IMR-90 (cell line): ENCODE measurements around the gene ACYP1. TPM values are rescaled to one million over a fixed set of nuclear protein-coding genes. Genes with fewer than 3 reads are reported as not detected.

ENCODE experiments used
- ATAC-seq: fragments of 200-7000 bp; cut with Tn5 transposase; 2 replicates; pipeline ENCODE4 v1.9.1; 2020; ENCODE audit warnings: low read depth, mild to moderate bottlenecking, moderate library complexity
- BruUV-seq: library from RNA; stranded (reverse); fragments of 400-500 nt; replicated peaks from 2 replicates; lab custom pipeline; 2021; lab: Mats Ljungman, UMichigan
- CTCF ChIA-PET: fragments of 300-600 bp; formaldehyde crosslinking; extraction: SDS; loops from one replicate; lab custom pipeline; 2021; ENCODE audit warnings: antibody characterized with exemption; lab: Yijun Ruan, JAX
- POLR2A ChIA-PET: fragments of 300-600 bp; sonication (Branson Sonifier 250); formaldehyde crosslinking; loops from one replicate; lab custom pipeline; 2022; ENCODE audit warnings: antibody characterized with exemption; ENCODE audit not compliant: unreplicated experiment; lab: Charles Lee
- DNase-seq: peaks from one replicate; pipeline ENCODE4 v3.0.0; 2013
- H2AFZ ChIP-seq: replicated peaks from 2 replicates; pipeline ENCODE3; 2013; ENCODE audit warnings: low read length, mild to moderate bottlenecking; ENCODE audit not compliant: poor library complexity
- H2AK5ac ChIP-seq: 2 replicates; pipeline ENCODE4 v1.6.1; 2013; ENCODE audit warnings: low read depth, low read length, inconsistent platforms
- H2AK9ac ChIP-seq: replicated peaks from 2 replicates; pipeline ENCODE3; 2013; ENCODE audit warnings: mild to moderate bottlenecking, low read depth, low read length, moderate library complexity; ENCODE audit not compliant: poor library complexity
- H2BK120ac ChIP-seq: 2 replicates; pipeline ENCODE4 v1.6.1; 2013; ENCODE audit warnings: low read depth, low read length, inconsistent platforms
- H2BK15ac ChIP-seq: 3 replicates; pipeline ENCODE4 v1.6.1; 2013; ENCODE audit warnings: low read depth, low read length, inconsistent platforms
- H2BK20ac ChIP-seq: 2 replicates; pipeline ENCODE4 v1.6.1; 2013; ENCODE audit warnings: low read depth, mild to moderate bottlenecking, inconsistent platforms, low read length, moderate library complexity
- H2BK5ac ChIP-seq: 2 replicates; pipeline ENCODE4 v1.6.1; 2013; ENCODE audit warnings: mild to moderate bottlenecking, low read depth, low read length, inconsistent platforms; ENCODE audit not compliant: poor library complexity, severe bottlenecking
- H3K14ac ChIP-seq: replicated peaks from 2 replicates; pipeline ENCODE4 v1.6.1; 2013; ENCODE audit warnings: low read depth, low read length, inconsistent platforms
- H3K18ac ChIP-seq: 2 replicates; pipeline ENCODE4 v1.6.1; 2013; ENCODE audit warnings: low read depth, low read length, control low read depth
- H3K23ac ChIP-seq: 2 replicates; pipeline ENCODE4 v1.6.1; 2013; ENCODE audit warnings: low read depth, low read length, inconsistent platforms
- H3K27ac ChIP-seq: 2 replicates; pipeline ENCODE4 v1.5.1; 2013; ENCODE audit warnings: mild to moderate bottlenecking, control low read depth, low read length; ENCODE audit not compliant: insufficient read depth
- H3K27me3 ChIP-seq: 2 replicates; pipeline ENCODE4 v1.6.1; 2013; ENCODE audit warnings: low read length; ENCODE audit not compliant: control insufficient read depth, insufficient read depth
- H3K36me3 ChIP-seq: 2 replicates; pipeline ENCODE4 v1.6.1; 2013; ENCODE audit warnings: low read length, mixed read lengths; ENCODE audit not compliant: control insufficient read depth, insufficient read depth
- H3K4ac ChIP-seq: 2 replicates; pipeline ENCODE4 v1.6.1; 2013; ENCODE audit warnings: low read depth, low read length, inconsistent platforms
- H3K4me1 ChIP-seq: 2 replicates; pipeline ENCODE4 v1.6.1; 2013; ENCODE audit warnings: low read length, mixed read lengths; ENCODE audit not compliant: control insufficient read depth, insufficient read depth
- H3K4me2 ChIP-seq: 2 replicates; pipeline ENCODE4 v1.6.1; 2013; ENCODE audit warnings: low read depth, mild to moderate bottlenecking, control low read depth, low read length, moderate library complexity
- H3K4me3 ChIP-seq: 2 replicates; pipeline ENCODE4 v1.5.1; 2013; ENCODE audit warnings: low read depth, mild to moderate bottlenecking, control low read depth, low read length, moderate library complexity; ENCODE audit not compliant: insufficient read depth
- H3K56ac ChIP-seq: 2 replicates; pipeline ENCODE4 v1.6.1; 2013; ENCODE audit warnings: low read length, inconsistent platforms; ENCODE audit not compliant: insufficient read depth; ENCODE audit errors: extremely low read depth
- H3K79me1 ChIP-seq, 2 experiments: 2 replicates each; pipeline ENCODE4 v1.6.1; 2013; ENCODE audit warnings: low read length in 2 of 2, inconsistent platforms in 1 of 2, low read depth in 1 of 2
- H3K9ac ChIP-seq: 2 replicates; pipeline ENCODE4 v1.6.1; 2013; ENCODE audit warnings: low read depth, low read length, control low read depth
- H3K9me1 ChIP-seq: 2 replicates; pipeline ENCODE4 v1.6.1; 2013; ENCODE audit warnings: low read length, inconsistent platforms; ENCODE audit not compliant: insufficient read depth
- H3K9me3 ChIP-seq: 2 replicates; pipeline ENCODE4 v1.6.1; 2013; ENCODE audit warnings: low read length; ENCODE audit not compliant: control insufficient read depth, insufficient read depth
- H4K20me1 ChIP-seq: 2 replicates; pipeline ENCODE4 v1.6.1; 2013; ENCODE audit warnings: low read length, inconsistent platforms; ENCODE audit not compliant: insufficient read depth
- H4K5ac ChIP-seq: 2 replicates; pipeline ENCODE4 v1.6.1; 2013; ENCODE audit warnings: mild to moderate bottlenecking, low read depth, low read length, control low read depth
- H4K8ac ChIP-seq, 2 experiments: 2 replicates each; pipeline ENCODE4 v1.6.1; 2013; ENCODE audit warnings: low read depth in 2 of 2, low read length in 2 of 2, control low read depth in 1 of 2, inconsistent platforms in 1 of 2
- H4K91ac ChIP-seq: 2 replicates; pipeline ENCODE4 v1.6.1; 2013; ENCODE audit warnings: low read depth, low read length, inconsistent platforms; ENCODE audit not compliant: insufficient read depth
- FOS ChIP-seq: fragments of 150-350 bp; IDR thresholded peaks from 2 replicates; pipeline ENCODE4 v1.6.1; 2016; ENCODE audit warnings: low read depth, low read length
- RFX5 ChIP-seq: IDR thresholded peaks from 2 replicates; pipeline ENCODE4 v1.8.0; 2012; ENCODE audit warnings: low read depth, mild to moderate bottlenecking, low read length, moderate library complexity
- WGBS, 2 experiments: methylation state at CpG; one replicate each; pipeline versions ENCODE4 v1.1.5 to v1.1.7; 2013; ENCODE audit warnings: missing lambda C conversion rate in 2 of 2; ENCODE audit not compliant: insufficient read length in 1 of 2; ENCODE audit errors: extremely low coverage in 2 of 2; 5-methylcytosine and 5-hydroxymethylcytosine counted together
- dilution Hi-C: fragments of 300-500 bp; cut with HindIII; formaldehyde crosslinking; loops from one replicate; pipeline ENCODE4 v1.14.3; 2018; ENCODE audit warnings: low sequenced_read_pairs; ENCODE audit not compliant: unreplicated experiment
- in situ Hi-C: fragments of 300-500 bp; cut with MboI; formaldehyde crosslinking; loops from 3 replicates; pipeline ENCODE4 v1.14.3; 2019; ENCODE audit warnings: low sequenced_read_pairs, inconsistent platforms, mixed read lengths
- intact Hi-C: fragments of 100-400 bp; cut with micrococcal nuclease; formaldehyde crosslinking; loops from 2 replicates; pipeline ENCODE4 v1.10.0; 2022
- polyA plus RNA-seq, 3 experiments: library from polyadenylated mRNA; depleted of rRNA; stranded (reverse); fragments of >200 nt; gene quantifications; 2 replicates each; pipeline ENCODE4 v1.2.3, GENCODE V29; 2012; ENCODE audit warnings: low replicate concordance in 1 of 3
- total RNA-seq: library from RNA; depleted of rRNA; stranded (reverse); fragments of >200 nt; gene quantifications from 2 replicates; pipeline ENCODE4 v1.2.3, GENCODE V29; 2012

The ACYP1 gene
- total and polyA plus RNA-seq, 2 of the 4 experiments (the other 2 are of a cell fraction) = 4.1 to 24.0 TPM

- H2AK9ac ChIP-seq = no peak overlapping the region
- H2BK15ac ChIP-seq = no peak overlapping the region
- H3K4ac ChIP-seq = no peak overlapping the region
- BruUV-seq = no TSS peak
- ATAC-seq (peak; percentile 28), DNase-seq (peak; percentile 45)
- no peaks in the 10 kb centered on the region for H3K36me3 ChIP-seq
- intact Hi-C loops (no loop called here), in situ Hi-C loops (no loop called here), dilution Hi-C loops (no loop called here)
- no peaks in the 10 kb centered on the region for H3K9me3 ChIP-seq
- ChIA-PET CTCF (no interaction called here), POLR2A (no interaction called here)
- no peak overlapping the region for H3K56ac ChIP-seq
- 71% methylated on average over 1 of the region's 3 CpGs; no CpG with 5 or more reads in 1 of the 2 experiments for WGBS, 2 experiments
- no peak overlapping the region for H3K27ac ChIP-seq
- peaks cover 14% of the 10 kb centered on the region for H3K4me1 ChIP-seq
- H2BK120ac ChIP-seq = no peak overlapping the region
- H2AFZ ChIP-seq = no peak overlapping the region
- H3K14ac ChIP-seq = no peak overlapping the region
- no peak overlapping the region for H4K5ac ChIP-seq
- H2BK20ac ChIP-seq = no peak overlapping the region
- H2BK5ac ChIP-seq = no peak overlapping the region
- peaks cover 13 to 42% of the 10 kb centered on the region in 2 experiments; a peak in 3 of 4 replicates for H3K79me1 ChIP-seq
- H4K91ac ChIP-seq = no peak overlapping the region
- H3K23ac ChIP-seq = no peak overlapping the region; the same call in 1 of the 2 replicates
- H2AK5ac ChIP-seq = no peak overlapping the region
- H3K18ac ChIP-seq = no peak overlapping the region
- no peaks in the 10 kb centered on the region for H3K27me3 ChIP-seq
- no peak overlapping the region for H3K4me3 ChIP-seq
- H4K8ac ChIP-seq = no peak overlapping the region
- no peaks in the 10 kb centered on the region for H4K20me1 ChIP-seq
- H3K9me1 ChIP-seq = peaks cover 7% of the 10 kb centered on the region
- TF ChIP-seq FOS (peak; percentile 26; the same call in 1 of the 2 replicates), RFX5 (no peak)
- H3K4me2 ChIP-seq = peak overlapping the region; percentile 55; the same call in 1 of the 2 replicates
- H3K9ac ChIP-seq = no peak overlapping the region
These were observed 16.9 kb downstream of the ACYP1 start for GRCh38 chr14:75046899-75047298.
